ENCODE measurements around the gene C1R.

The C1R gene

DNA sequence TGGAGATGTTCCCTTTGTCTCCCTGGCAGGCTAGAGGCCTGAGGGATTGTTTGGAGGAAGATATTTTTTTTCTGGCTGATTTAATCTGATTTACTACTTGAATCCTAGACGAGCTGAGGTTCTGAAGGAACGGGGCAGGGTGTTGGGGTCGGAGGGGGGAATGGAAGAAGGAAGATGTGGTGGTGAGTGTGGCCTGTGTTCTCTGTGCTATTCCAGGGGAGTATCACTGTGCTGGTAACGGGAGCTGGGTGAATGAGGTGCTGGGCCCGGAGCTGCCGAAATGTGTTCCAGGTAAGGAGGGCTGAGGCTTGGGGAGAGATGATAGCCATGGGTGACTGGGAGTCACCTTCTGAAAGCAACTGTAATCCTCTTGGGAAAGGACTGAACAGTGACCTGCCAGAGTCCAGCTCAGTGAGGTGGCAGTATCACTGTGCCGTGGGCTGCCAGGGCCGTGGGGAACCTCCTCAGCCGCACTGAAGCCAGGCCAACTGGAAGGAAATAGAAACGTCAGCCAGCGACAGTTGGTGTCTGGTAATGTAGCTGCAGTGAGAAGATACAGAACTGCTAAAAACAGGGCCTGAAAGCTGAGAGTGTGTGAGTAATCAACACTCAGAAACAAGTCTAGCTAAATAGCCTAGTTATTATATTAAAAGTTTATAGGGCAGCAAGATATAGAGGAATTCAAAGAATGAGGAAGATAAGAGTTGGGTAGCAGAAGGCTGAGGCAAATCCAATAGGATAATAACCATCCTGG lies 23.8 kb downstream of the C1R start (continued):
- TF ChIP-seq, protein P1, sequence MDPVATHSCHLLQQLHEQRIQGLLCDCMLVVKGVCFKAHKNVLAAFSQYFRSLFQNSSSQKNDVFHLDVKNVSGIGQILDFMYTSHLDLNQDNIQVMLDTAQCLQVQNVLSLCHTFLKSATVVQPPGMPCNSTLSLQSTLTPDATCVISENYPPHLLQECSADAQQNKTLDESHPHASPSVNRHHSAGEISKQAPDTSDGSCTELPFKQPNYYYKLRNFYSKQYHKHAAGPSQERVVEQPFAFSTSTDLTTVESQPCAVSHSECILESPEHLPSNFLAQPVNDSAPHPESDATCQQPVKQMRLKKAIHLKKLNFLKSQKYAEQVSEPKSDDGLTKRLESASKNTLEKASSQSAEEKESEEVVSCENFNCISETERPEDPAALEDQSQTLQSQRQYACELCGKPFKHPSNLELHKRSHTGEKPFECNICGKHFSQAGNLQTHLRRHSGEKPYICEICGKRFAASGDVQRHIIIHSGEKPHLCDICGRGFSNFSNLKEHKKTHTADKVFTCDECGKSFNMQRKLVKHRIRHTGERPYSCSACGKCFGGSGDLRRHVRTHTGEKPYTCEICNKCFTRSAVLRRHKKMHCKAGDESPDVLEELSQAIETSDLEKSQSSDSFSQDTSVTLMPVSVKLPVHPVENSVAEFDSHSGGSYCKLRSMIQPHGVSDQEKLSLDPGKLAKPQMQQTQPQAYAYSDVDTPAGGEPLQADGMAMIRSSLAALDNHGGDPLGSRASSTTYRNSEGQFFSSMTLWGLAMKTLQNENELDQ (tag by site-specific recombination; IDR thresholded peaks at IDR 0.05; ENCODE audit: low read depth): no peak
- TF ChIP-seq ZNF449 (tag by site-specific recombination; IDR thresholded peaks at IDR 0.05) (no peak), ZNF785 (tag by site-specific recombination; IDR thresholded peaks at IDR 0.05) (no peak)
- TF ChIP-seq, protein P2, sequence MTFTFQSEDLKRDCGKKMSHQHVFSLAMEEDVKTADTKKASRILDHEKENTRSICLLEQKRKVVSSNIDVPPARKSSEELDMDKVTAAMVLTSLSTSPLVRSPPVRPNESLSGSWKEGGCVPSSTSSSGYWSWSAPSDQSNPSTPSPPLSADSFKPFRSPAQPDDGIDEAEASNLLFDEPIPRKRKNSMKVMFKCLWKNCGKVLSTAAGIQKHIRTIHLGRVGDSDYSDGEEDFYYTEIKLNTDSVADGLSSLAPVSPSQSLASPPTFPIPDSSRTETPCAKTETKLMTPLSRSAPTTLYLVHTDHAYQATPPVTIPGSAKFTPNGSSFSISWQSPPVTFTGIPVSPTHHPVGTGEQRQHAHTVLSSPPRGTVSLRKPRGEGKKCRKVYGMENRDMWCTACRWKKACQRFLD (tag by site-specific recombination; IDR thresholded peaks at IDR 0.05): no peak

- H3K4me3 ChIP-seq (ENCODE audit: low read depth, low read length): no peak overlapping the region
- no peaks in the 10 kb centered on the region for H3K36me3 ChIP-seq (ENCODE audit: control insufficient read depth in 2 of 2, insufficient read depth in 1 of 2, low read length in 2 of 2)
- H3K4me1 ChIP-seq (ENCODE audit: control insufficient read depth, insufficient read depth, low read length): no peaks in the 10 kb centered on the region
- ChIA-PET POLR2A (no interaction called here), CTCF (interaction anchor here (0.7 kb wide), 1 partner anchor 1153 kb away, joined by 3 read pairs; no protein-coding TSS in a partner anchor)
- TF ChIP-seq ZBTB7A (tag by site-specific recombination; IDR thresholded peaks at IDR 0.05; ENCODE audit: low read depth) (no peak), ZNF155 (tag by site-specific recombination; IDR thresholded peaks at IDR 0.05) (no peak), ZBTB20 (tag by site-specific recombination; IDR thresholded peaks at IDR 0.05) (no peak), ZNF302 (tag by site-specific recombination; IDR thresholded peaks at IDR 0.05; ENCODE audit: low read depth) (no peak), ZBTB1 (tag by site-specific recombination; IDR thresholded peaks at IDR 0.05) (no peak), ZSCAN5A (tag by site-specific recombination; IDR thresholded peaks at IDR 0.05) (no peak), YY2 (tag by site-specific recombination; IDR thresholded peaks at IDR 0.05) (no peak)
- TF ChIP-seq, protein P3, sequence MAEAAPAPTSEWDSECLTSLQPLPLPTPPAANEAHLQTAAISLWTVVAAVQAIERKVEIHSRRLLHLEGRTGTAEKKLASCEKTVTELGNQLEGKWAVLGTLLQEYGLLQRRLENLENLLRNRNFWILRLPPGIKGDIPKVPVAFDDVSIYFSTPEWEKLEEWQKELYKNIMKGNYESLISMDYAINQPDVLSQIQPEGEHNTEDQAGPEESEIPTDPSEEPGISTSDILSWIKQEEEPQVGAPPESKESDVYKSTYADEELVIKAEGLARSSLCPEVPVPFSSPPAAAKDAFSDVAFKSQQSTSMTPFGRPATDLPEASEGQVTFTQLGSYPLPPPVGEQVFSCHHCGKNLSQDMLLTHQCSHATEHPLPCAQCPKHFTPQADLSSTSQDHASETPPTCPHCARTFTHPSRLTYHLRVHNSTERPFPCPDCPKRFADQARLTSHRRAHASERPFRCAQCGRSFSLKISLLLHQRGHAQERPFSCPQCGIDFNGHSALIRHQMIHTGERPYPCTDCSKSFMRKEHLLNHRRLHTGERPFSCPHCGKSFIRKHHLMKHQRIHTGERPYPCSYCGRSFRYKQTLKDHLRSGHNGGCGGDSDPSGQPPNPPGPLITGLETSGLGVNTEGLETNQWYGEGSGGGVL (tag by site-specific recombination; IDR thresholded peaks at IDR 0.05): no peak
- no peaks in the 10 kb centered on the region for H3K9me3 ChIP-seq (ENCODE audit: control insufficient read depth, insufficient read depth, low read depth, low read length)
- no peak overlapping the region for H3K27ac ChIP-seq (ENCODE audit: extremely low read depth, low read depth, low read length)
Measured at GRCh38 chr12:7067096-7067495, 25.1 kb downstream of the C1R start.

DNA sequence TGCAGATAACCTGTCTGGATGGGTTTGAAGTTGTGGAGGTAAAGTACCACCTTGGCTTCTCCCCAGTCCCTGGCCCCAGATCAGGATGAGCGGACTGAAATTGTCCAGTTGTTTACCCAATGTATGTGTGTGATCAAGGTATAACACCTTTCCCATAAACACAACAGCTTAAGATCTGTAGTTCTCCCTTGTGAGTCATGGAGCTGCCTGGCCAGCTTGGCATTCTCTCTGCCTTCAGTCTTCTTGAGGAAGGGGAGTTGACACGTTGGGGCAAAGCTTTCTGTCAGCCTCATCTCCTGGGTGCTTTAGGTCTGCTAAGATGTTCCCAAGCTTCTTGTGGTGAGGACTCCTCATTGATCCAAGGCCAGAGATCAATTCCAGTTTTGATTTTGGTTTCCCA lies 25.6 kb downstream of the C1R start:
- CTCF ChIA-PET: interaction anchor here (0.7 kb wide), 1 partner anchor 1154 kb away, joined by 3 read pairs; no protein-coding TSS in a partner anchor
- Histone ChIP-seq H3K27ac (ENCODE audit: extremely low read depth, low read depth, low read length) (no peak overlapping the region), H3K9me3 (ENCODE audit: control insufficient read depth, insufficient read depth, low read depth, low read length) (no peaks in the 10 kb centered on the region), H3K4me1 (ENCODE audit: control insufficient read depth, insufficient read depth, low read length) (no peaks in the 10 kb centered on the region), H3K36me3 (ENCODE audit: control insufficient read depth in 2 of 2, insufficient read depth in 1 of 2, low read length in 2 of 2) (no peaks in the 10 kb centered on the region), H3K4me3 (ENCODE audit: low read depth, low read length) (no peak overlapping the region)
- POLR2A ChIA-PET: no interaction called here
- TF ChIP-seq ZNF561 (tag by site-specific recombination; IDR thresholded peaks at IDR 0.05; ENCODE audit: borderline replicate concordance) (no peak), SP3 (tag by site-specific recombination; IDR thresholded peaks at IDR 0.05) (no peak), YY2 (tag by site-specific recombination; IDR thresholded peaks at IDR 0.05) (no peak), ZNF610 (tag by site-specific recombination; IDR thresholded peaks at IDR 0.05; ENCODE audit: borderline replicate concordance) (no peak), ZNF292 (tag by site-specific recombination; IDR thresholded peaks at IDR 0.05; ENCODE audit: borderline replicate concordance, low read depth) (no peak), ZNF350 (tag by site-specific recombination; IDR thresholded peaks at IDR 0.05) (no peak), SCRT1 (tag by site-specific recombination; IDR thresholded peaks at IDR 0.05; ENCODE audit: borderline replicate concordance) (no peak), ZNF148 (tag by site-specific recombination; IDR thresholded peaks at IDR 0.05; ENCODE audit: borderline replicate concordance) (no peak)
